Tibial artery (tissue), 4 donors: ENCODE data around the gene HELB.

Experiments
- DNase-seq, 2 donors: peaks; one replicate each; pipeline ENCODE4 v3.0.0-alpha.2; 2019
- H3K27ac ChIP-seq, 2 donors: fragments of 200-600 bp; sonication (generic) in 1 of 2; 1 replicate in 1 of 2; 2 replicates in 1 of 2; pipeline ENCODE4 v1.5.1; 2018 to 2019; ENCODE audit warnings: mild to moderate bottlenecking in 1 of 2
- H3K27me3 ChIP-seq, 2 donors: fragments of 200-600 bp; sonication (generic) in 1 of 2; one replicate each; pipeline versions ENCODE4 v1.5.1 to v1.6.0; 2016 to 2019
- H3K36me3 ChIP-seq, 3 donors: fragments of 200-600 bp; sonication (generic) in 2 of 3; one replicate each; pipeline ENCODE4 v1.5.1; 2016 to 2019; ENCODE audit warnings: mild to moderate bottlenecking in 2 of 3
- H3K4me1 ChIP-seq, 4 donors: fragments of 200-600 bp; sonication (generic) in 2 of 4; 1 replicate in 3 of 4; 2 replicates in 1 of 4; pipeline ENCODE4 v1.5.1; 2016 to 2019
- H3K4me3 ChIP-seq, 2 donors: fragments of 200-600 bp; sonication (generic) in 1 of 2; 1 replicate in 1 of 2; 2 replicates in 1 of 2; pipeline ENCODE4 v1.5.1; 2018 to 2019; ENCODE audit warnings: mild to moderate bottlenecking in 2 of 2
- H3K9me3 ChIP-seq, 3 donors: fragments of 200-600 bp; sonication (generic) in 1 of 3; one replicate each; pipeline ENCODE4 v1.5.1; 2016 to 2019
- CTCF ChIP-seq, 2 experiments: fragments of 200-600 bp in 1 of 2; fragments of 450-650 bp in 1 of 2; IDR thresholded peaks; one replicate each; pipeline ENCODE4 v1.5.1; 2017 to 2019; ENCODE audit warnings: antibody characterized with exemption in 2 of 2, mild to moderate bottlenecking in 1 of 2, moderate library complexity in 1 of 2
- intact Hi-C: fragments of 100-400 bp; cut with DNase I; formaldehyde crosslinking; loops from one replicate; pipeline ENCODE4 v1.15.0; 2023; ENCODE audit warnings: low total_unique reads

Gene HELB

GRCh38 chr12:66340131-66340530 lies 37.8 kb downstream of the HELB start:
- H3K4me3 ChIP-seq = no peak overlapping the region
- intact Hi-C loops = no loop called here

GRCh38 chr12:66341126-66341525 lies 38.8 kb downstream of the HELB start:
- Histone ChIP-seq H3K27me3 (no peaks in the 10 kb centered on the region), H3K9me3 (peaks cover 0 to 14% (median 13%) of the 10 kb centered on the region in 3 donors), H3K27ac (no peak overlapping the region), H3K4me3 (no peak overlapping the region), H3K4me1 (no peaks in the 10 kb centered on the region), H3K36me3 (peaks cover 56 to 63% (median 62%) of the 10 kb centered on the region in 3 donors)
- no peak for DNase-seq
- intact Hi-C loops = no loop called here
- TF ChIP-seq CTCF (IDR thresholded peaks at IDR 0.05) = no peak

More at GRCh38 chr12:66340131-66340530, 37.8 kb downstream of the HELB start:
- H3K27me3 ChIP-seq = no peaks in the 10 kb centered on the region
- no peak for TF ChIP-seq CTCF (IDR thresholded peaks at IDR 0.05)
- peaks cover 0 to 14% (median 13%) of the 10 kb centered on the region in 3 donors for H3K9me3 ChIP-seq
- no peak overlapping the region for H3K27ac ChIP-seq
- DNase-seq = no peak
- peaks cover 56 to 63% (median 59%) of the 10 kb centered on the region in 3 donors for H3K36me3 ChIP-seq
- no peaks in the 10 kb centered on the region for H3K4me1 ChIP-seq

GRCh38 chr12:66345212-66345611 lies 42.9 kb downstream of the HELB start:
- no peak overlapping the region for H3K27ac ChIP-seq
- H3K36me3 ChIP-seq = peaks cover 29 to 39% (median 35%) of the 10 kb centered on the region in 3 donors

GRCh38 chr12:66345956-66346355 lies 43.7 kb downstream of the HELB start:
- H3K27me3 ChIP-seq = no peaks in the 10 kb centered on the region
- intact Hi-C loops = no loop called here
- no peak overlapping the region for H3K4me3 ChIP-seq
- TF ChIP-seq CTCF (IDR thresholded peaks at IDR 0.05) = no peak
- H3K9me3 ChIP-seq = peaks cover 0 to 13% (median 9%) of the 10 kb centered on the region in 3 donors
- H3K4me1 ChIP-seq = no peaks in the 10 kb centered on the region
- H3K36me3 ChIP-seq = peaks cover 21 to 34% (median 27%) of the 10 kb centered on the region in 3 donors
- no peak overlapping the region for H3K27ac ChIP-seq
- no peak for DNase-seq

More at GRCh38 chr12:66345212-66345611, 42.9 kb downstream of the HELB start:
- Histone ChIP-seq H3K27me3 (no peaks in the 10 kb centered on the region), H3K4me3 (no peak overlapping the region), H3K9me3 (peaks cover 0 to 14% (median 13%) of the 10 kb centered on the region in 3 donors), H3K4me1 (no peaks in the 10 kb centered on the region)
- DNase-seq = no peak
- intact Hi-C loops = no loop called here
- no peak for TF ChIP-seq CTCF (IDR thresholded peaks at IDR 0.05)

GRCh38 chr12:66351301-66351700 lies 49.0 kb downstream of the HELB start:
- no peaks in the 10 kb centered on the region for H3K4me1 ChIP-seq
- no peak overlapping the region for H3K27ac ChIP-seq
- no peaks in the 10 kb centered on the region for H3K9me3 ChIP-seq
- intact Hi-C loops = no loop called here
- H3K36me3 ChIP-seq = peaks cover 0 to 4% (median 0%) of the 10 kb centered on the region in 3 donors
- no peak for TF ChIP-seq CTCF (IDR thresholded peaks at IDR 0.05)
- no peak for DNase-seq
- H3K4me3 ChIP-seq = no peak overlapping the region
- H3K27me3 ChIP-seq = no peaks in the 10 kb centered on the region

GRCh38 chr12:66352197-66352596 lies 49.9 kb downstream of the HELB start:
- no peak for TF ChIP-seq CTCF (IDR thresholded peaks at IDR 0.05)
- no peak overlapping the region for H3K4me3 ChIP-seq
- no peaks in the 10 kb centered on the region for H3K9me3 ChIP-seq
- DNase-seq = no peak
- no peak overlapping the region for H3K27ac ChIP-seq
- intact Hi-C loops = no loop called here
- H3K36me3 ChIP-seq = peaks cover 0 to 4% (median 0%) of the 10 kb centered on the region in 3 donors
- H3K27me3 ChIP-seq = no peaks in the 10 kb centered on the region
- no peaks in the 10 kb centered on the region for H3K4me1 ChIP-seq
